ENCODE measurements around the gene RASSF1.
"Not testable (repeated sequence)": the region's sequence is repeated elsewhere in the genome, so short reads cannot be mapped to it uniquely, and the experiment has no call there.

The RASSF1 gene

DNA sequence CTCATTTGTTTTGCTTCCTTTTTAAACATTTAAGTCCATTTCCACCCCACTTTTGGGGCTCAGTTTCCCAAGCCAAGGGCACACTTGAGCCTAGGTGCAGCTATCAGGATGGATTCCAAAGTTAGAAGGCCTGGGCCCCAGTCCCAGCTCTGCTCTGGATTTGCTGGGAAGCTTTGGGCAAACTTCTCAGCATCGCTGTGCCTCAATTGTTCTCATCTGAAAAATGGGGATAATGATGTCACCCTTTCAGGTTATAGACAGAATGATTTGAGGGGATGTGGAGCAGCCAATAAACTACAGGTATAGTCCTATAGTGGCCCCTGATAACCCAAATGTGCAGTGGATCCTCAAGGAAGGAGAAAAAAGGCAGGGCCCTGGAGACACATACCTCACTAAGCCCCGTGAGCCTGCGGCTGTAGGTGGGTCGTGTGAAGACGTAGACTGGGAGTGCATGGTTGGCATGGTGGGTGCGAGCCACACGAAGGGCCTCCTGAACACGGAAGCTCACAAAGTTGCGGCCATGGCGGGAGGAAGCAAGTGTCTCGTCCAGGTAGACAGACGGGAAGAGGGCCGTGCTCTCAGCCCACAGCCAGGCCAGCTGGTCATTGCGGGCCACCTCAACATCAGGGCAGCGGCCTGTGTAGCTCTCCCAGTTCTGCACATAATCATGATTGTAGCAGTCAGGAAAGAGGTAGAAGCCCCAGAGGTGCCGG is 21.3 kb downstream of the RASSF1 start:
- Histone ChIP-seq H3K9ac (ENCODE audit: low read depth, low read length) (no peak overlapping the region), H3K4me3 (ENCODE audit: low read depth, low read length) (no peak overlapping the region), H3K9me3 (ENCODE audit: control insufficient read depth, insufficient read depth, low read length) (no peaks in the 10 kb centered on the region), H3K4me1 (ENCODE audit: control insufficient read depth, insufficient read depth, low read length) (peaks cover 7% of the 10 kb centered on the region), H3K36me3 (ENCODE audit: control insufficient read depth, insufficient read depth, low read length) (peaks cover 35% of the 10 kb centered on the region), H3K27me3 (ENCODE audit: control insufficient read depth, insufficient read depth, low read length) (no peaks in the 10 kb centered on the region)

DNA sequence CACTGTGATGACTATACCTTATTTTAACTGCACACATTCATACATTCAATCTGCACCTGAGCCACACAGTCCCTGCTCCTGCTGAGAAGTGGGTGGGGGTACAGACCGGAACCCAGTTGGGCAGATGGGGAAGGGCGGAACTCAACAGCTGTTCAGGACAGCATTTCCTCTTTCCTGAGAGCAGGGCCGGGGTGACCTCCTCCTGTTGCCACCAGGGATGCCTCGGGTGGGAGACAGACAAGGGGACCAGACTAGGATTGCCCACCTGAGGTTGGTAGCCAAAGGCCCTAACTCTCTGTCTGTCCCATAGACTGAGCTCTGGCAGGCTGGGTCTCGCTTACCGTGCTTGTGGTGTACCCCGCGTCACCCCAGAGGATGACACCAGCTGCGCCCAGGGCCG is 22.0 kb downstream of the RASSF1 start:
- no peak overlapping the region for H3K4me3 ChIP-seq (ENCODE audit: low read depth, low read length)
- H3K27me3 ChIP-seq (ENCODE audit: control insufficient read depth, insufficient read depth, low read length): no peaks in the 10 kb centered on the region
- H3K4me1 ChIP-seq (ENCODE audit: control insufficient read depth, insufficient read depth, low read length): peaks cover 7% of the 10 kb centered on the region
- no peaks in the 10 kb centered on the region for H3K9me3 ChIP-seq (ENCODE audit: control insufficient read depth, insufficient read depth, low read length)
- H3K9ac ChIP-seq (ENCODE audit: low read depth, low read length): no peak overlapping the region
- peaks cover 35% of the 10 kb centered on the region for H3K36me3 ChIP-seq (ENCODE audit: control insufficient read depth, insufficient read depth, low read length)

DNA sequence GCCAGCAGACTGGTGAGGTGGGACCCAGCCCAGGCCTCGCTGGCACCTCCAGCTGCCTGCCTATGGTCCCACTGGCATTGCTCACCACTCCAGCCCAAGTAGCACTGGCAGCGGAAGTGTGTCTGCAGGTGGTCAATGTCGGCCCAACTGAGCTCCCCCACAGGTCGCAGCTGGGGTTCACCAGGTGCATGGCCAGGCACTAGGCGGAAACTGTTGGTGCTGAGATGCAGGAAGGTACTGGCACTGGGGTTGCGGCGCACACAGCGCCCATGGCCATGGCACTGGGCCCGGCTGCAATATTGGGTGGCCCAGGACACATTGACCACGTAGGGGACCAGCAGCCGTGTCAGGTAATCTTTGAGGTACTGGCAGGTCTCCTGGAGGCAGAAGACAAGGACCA is 22.5 kb downstream of the RASSF1 start:
- Histone ChIP-seq H3K4me1 (ENCODE audit: control insufficient read depth, insufficient read depth, low read length) (peaks cover 7% of the 10 kb centered on the region), H3K9ac (ENCODE audit: low read depth, low read length) (no peak overlapping the region), H3K36me3 (ENCODE audit: control insufficient read depth, insufficient read depth, low read length) (peaks cover 35% of the 10 kb centered on the region), H3K27me3 (ENCODE audit: control insufficient read depth, insufficient read depth, low read length) (no peaks in the 10 kb centered on the region), H3K4me3 (ENCODE audit: low read depth, low read length) (no peak overlapping the region), H3K9me3 (ENCODE audit: control insufficient read depth, insufficient read depth, low read length) (no peaks in the 10 kb centered on the region)

DNA sequence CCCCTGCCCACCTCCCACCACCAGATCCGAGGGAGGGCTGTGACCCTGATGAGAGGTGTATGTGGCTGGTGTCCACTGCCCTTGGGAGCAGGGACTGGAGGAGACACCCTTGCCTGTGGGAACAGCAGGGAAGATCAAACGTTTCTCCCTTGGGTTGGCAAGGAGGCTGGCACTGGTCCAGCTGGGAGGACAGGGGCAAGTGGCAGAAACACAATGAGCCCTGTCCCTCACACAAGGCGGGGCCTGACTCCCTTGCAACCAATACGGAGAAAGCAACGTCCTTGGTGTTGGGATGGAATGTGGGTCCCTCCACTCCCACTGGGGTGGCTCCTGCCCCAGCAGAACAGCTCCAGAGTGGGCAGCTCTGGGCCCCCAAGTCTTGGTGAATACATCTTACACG is 23.3 kb downstream of the RASSF1 start:
- Histone ChIP-seq H3K4me1 (ENCODE audit: control insufficient read depth, insufficient read depth, low read length) (peaks cover 3% of the 10 kb centered on the region), H3K9ac (ENCODE audit: low read depth, low read length) (no peak overlapping the region), H3K9me3 (ENCODE audit: control insufficient read depth, insufficient read depth, low read length) (no peaks in the 10 kb centered on the region), H3K36me3 (ENCODE audit: control insufficient read depth, insufficient read depth, low read length) (peaks cover 35% of the 10 kb centered on the region), H3K4me3 (ENCODE audit: low read depth, low read length) (no peak overlapping the region), H3K27me3 (ENCODE audit: control insufficient read depth, insufficient read depth, low read length) (no peaks in the 10 kb centered on the region)

DNA sequence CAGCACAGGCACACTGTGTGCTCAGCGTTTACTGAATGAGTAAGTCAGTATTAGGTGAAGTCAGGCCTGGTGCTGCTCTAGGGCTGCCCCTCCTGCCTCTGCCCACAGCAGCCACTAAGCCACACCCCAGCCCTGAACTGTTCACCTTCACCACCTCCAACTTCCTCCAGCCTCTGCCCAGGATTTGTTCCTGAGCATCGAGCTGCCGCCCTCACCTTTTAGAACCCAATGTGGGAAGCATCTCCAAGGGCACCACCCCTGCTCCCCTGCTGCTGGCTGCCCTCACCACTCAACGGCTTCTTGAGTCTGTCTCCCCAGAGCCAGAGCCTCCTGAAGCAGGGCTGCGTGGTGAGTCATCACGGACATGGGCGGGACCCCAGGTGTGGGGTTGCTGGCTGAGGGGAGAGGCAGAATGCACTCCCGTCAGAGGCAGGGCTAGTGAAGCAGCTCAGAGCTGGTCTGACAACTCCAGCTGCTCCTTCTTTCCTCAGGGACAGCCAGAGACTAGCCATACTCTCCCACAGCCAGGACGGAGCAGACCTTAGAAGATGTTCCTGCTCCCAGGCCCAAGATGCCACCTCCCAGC is 23.9 kb downstream of the RASSF1 start:
- peaks cover 3% of the 10 kb centered on the region for H3K4me1 ChIP-seq (ENCODE audit: control insufficient read depth, insufficient read depth, low read length)
- no peak overlapping the region for H3K4me3 ChIP-seq (ENCODE audit: low read depth, low read length)
- no peak overlapping the region for H3K9ac ChIP-seq (ENCODE audit: low read depth, low read length)

DNA sequence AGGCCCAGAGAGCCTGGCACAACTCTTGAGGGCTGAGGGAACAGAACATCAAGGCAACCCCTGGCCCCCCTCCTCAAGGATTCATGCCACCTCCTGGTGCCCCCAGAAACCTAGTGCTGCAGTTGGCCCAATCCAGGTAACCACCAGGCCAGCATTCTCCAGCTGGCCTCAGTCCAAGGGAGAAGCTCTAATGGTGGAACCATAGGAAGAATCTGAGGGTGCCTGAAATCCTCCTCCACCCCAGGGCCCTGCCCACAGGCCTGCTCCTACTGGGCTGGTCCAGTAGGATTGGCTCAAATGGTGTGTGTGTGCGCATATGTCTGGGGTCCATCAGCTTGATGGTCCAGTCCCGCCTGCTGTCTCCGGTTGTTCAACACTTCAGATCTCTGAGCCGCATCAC is 25.8 kb downstream of the RASSF1 start:
- Histone ChIP-seq H3K36me3 (ENCODE audit: control insufficient read depth, insufficient read depth, low read length) (peaks cover 32% of the 10 kb centered on the region), H3K4me3 (ENCODE audit: low read depth, low read length) (no peak overlapping the region), H3K4me1 (ENCODE audit: control insufficient read depth, insufficient read depth, low read length) (no peaks in the 10 kb centered on the region), H3K27me3 (ENCODE audit: control insufficient read depth, insufficient read depth, low read length) (no peaks in the 10 kb centered on the region), H3K9ac (ENCODE audit: low read depth, low read length) (no peak overlapping the region), H3K9me3 (ENCODE audit: control insufficient read depth, insufficient read depth, low read length) (no peaks in the 10 kb centered on the region)

More for the DNA sequence above, 23.9 kb downstream of the RASSF1 start:
- peaks cover 35% of the 10 kb centered on the region for H3K36me3 ChIP-seq (ENCODE audit: control insufficient read depth, insufficient read depth, low read length)
- no peaks in the 10 kb centered on the region for H3K27me3 ChIP-seq (ENCODE audit: control insufficient read depth, insufficient read depth, low read length)
- H3K9me3 ChIP-seq (ENCODE audit: control insufficient read depth, insufficient read depth, low read length): no peaks in the 10 kb centered on the region

DNA sequence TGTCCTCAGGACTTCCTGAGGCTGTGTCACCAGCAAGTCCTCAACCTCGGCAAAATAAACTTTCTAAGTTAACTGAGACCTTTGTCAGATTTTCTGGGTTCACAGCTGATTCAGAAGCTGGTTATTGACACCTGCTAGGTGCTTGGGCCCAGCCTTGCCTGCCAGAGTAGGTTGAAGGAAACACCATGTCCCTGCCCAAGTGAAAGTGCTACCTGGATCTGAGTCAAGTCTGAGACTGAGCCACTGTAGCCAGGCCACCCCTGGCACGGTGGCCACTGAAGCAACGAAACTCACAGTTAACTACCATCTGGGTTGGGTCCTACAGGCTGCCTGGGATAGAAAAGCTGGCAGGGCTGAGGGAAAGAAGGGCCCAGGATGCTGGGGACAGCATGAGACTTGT is 26.3 kb downstream of the RASSF1 start:
- Histone ChIP-seq H3K36me3 (ENCODE audit: control insufficient read depth, insufficient read depth, low read length) (peaks cover 27% of the 10 kb centered on the region), H3K4me1 (ENCODE audit: control insufficient read depth, insufficient read depth, low read length) (no peaks in the 10 kb centered on the region), H3K9ac (ENCODE audit: low read depth, low read length) (no peak overlapping the region), H3K27me3 (ENCODE audit: control insufficient read depth, insufficient read depth, low read length) (no peaks in the 10 kb centered on the region), H3K4me3 (ENCODE audit: low read depth, low read length) (no peak overlapping the region), H3K9me3 (ENCODE audit: control insufficient read depth, insufficient read depth, low read length) (peaks cover 3% of the 10 kb centered on the region)

DNA sequence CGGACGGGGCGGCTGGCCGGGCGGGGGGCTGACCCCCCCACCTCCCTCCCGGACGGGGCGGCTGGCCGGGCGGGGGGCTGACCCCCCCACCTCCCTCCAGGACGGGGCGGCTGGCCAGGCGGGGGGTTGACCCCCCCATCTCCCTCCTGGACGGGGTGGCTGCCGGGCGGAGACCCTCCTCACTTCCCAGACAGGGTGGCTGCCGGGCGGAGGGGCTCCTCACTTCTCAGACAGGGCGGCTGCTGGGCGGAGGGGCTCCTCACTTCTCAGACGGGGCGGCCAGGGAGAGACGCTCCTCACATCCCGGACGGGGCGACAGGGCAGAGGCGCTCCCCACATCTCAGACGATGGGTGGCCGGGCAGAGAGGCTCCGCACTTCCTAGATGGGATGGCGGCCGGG is 28.6 kb downstream of the RASSF1 start:
- H3K9ac ChIP-seq (ENCODE audit: low read depth, low read length); H3K27me3 ChIP-seq (ENCODE audit: control insufficient read depth, insufficient read depth, low read length); H3K9me3 ChIP-seq (ENCODE audit: control insufficient read depth, insufficient read depth, low read length); H3K4me1 ChIP-seq (ENCODE audit: control insufficient read depth, insufficient read depth, low read length); H3K36me3 ChIP-seq (ENCODE audit: control insufficient read depth, insufficient read depth, low read length); H3K4me3 ChIP-seq (ENCODE audit: low read depth, low read length): not testable (repeated sequence)

DNA sequence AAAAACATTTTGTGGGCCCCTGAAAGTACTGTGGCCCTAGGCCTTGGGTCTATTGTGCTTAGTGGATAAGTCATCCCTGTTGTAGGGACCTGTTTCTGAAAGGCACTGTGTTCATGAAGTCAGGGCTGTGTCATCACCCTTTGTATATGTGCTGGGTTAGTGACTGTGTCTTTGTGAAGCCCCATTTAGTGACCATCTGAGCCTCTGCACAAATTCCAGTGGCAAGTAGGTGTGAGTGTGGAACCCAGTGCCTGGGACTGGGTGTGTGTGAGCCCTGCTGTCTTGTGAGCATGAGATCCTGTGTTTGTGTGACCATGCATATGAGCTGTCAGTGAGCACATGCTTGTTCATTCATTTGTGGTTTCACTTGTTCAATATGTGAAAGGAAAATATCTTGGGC is 36.0 kb downstream of the RASSF1 start:
- H3K9ac ChIP-seq (ENCODE audit: low read depth, low read length): no peak overlapping the region
- no peaks in the 10 kb centered on the region for H3K27me3 ChIP-seq (ENCODE audit: control insufficient read depth, insufficient read depth, low read length)
- H3K9me3 ChIP-seq (ENCODE audit: control insufficient read depth, insufficient read depth, low read length): peaks cover under 1% of the 10 kb centered on the region
- no peaks in the 10 kb centered on the region for H3K36me3 ChIP-seq (ENCODE audit: control insufficient read depth, insufficient read depth, low read length)
- peaks cover 3% of the 10 kb centered on the region for H3K4me1 ChIP-seq (ENCODE audit: control insufficient read depth, insufficient read depth, low read length)
- H3K4me3 ChIP-seq (ENCODE audit: low read depth, low read length): no peak overlapping the region

DNA sequence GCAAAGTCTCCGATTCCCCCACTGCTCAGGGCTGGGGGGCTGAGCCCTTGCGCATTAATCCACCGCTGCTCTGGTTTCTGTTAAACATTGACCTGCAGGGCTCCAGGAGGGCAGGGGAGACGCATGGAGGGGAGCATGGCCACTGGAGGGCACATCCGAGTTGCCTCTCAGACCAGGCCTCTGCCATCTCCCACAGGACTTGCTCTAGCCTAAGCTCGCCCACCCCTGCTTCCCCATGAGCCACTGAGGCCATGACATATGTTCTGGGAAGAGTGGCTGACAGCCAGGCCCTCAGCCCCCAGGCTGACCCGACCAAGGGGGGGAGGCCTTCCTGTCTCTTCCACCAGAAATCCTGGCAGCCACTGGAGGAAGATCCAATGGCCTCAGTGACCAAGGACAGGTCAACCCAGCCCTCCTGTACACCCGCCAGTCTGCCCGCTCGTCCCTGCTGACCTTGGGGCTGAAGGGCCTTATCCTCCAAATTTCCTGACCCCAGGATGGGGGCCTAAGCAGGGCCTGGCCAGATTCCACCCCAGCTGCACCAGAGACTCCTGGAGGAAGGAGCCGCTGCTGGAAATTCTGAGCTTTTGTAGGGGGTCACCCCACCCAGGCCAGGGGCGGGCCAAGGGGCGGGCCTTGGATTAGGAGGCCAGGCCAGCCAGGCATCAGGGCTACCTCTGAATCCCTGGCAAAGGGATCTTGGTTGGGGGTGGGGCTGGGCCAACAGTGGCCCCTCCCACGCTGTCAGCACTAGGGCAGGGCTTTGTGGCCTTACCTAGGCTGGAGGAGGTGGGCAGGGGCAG is 37.4 kb downstream of the RASSF1 start, which contains the start of gene HYAL1:
Gene HYAL1, minus strand, starts transcription at position 562 of the 803 bp plus-strand sequence. CDS start 618 bp downstream, outside the sequence.
- no peaks in the 10 kb centered on the region for H3K9me3 ChIP-seq (ENCODE audit: control insufficient read depth, insufficient read depth, low read length)
- H3K4me1 ChIP-seq (ENCODE audit: control insufficient read depth, insufficient read depth, low read length): peaks cover 3% of the 10 kb centered on the region
- H3K27me3 ChIP-seq (ENCODE audit: control insufficient read depth, insufficient read depth, low read length): no peaks in the 10 kb centered on the region
- H3K9ac ChIP-seq (ENCODE audit: low read depth, low read length): peak within 1 kb of the TSS; percentile 47
- no peaks in the 10 kb centered on the region for H3K36me3 ChIP-seq (ENCODE audit: control insufficient read depth, insufficient read depth, low read length)
- no peak within 1 kb of the TSS for H3K4me3 ChIP-seq (ENCODE audit: low read depth, low read length)

DNA sequence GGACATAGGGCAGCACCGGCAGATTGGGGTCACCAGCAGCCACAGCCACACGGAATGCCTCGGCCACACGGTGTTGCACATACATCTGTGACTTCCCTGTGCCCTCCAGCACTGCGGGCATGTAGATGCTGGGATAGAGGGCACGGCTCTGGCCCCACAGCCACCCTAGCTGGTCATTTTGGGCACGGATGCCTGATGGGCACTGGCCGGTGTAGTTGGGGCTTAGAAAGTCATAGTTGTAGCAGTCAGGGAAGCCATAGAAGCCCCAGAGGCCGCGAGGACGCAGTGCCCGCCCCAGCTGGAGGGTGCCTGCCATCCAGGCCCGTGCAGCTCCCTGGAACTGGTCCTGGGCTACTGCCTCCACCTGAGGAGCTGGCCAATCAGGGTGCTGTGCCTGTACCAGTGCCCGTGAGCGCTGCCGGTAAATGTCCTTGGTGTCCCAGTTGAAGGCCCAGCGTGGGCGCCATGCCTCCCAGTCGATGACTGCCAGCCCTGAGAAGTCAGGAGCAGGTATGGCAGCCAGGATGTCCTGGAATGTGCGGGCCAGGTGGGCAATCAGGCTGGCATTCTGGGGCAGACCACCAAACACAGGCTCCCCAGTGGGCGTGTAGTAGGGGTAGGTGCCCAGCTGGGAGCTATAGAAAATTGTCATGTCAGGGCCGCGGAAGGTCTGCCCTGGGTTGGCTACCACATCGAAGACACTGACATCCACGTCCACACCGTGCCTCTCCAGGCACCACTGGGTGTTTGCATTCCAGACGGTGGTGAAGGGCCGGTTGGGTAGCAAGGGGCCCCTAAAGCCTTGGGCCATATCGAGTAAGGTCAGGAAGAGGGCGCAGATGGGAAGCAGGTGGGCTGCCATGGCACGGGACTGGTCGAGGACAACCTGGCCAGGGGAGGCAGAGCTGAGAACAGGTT is 38.3 kb downstream of the RASSF1 start:
- H3K9me3 ChIP-seq (ENCODE audit: control insufficient read depth, insufficient read depth, low read length): no peaks in the 10 kb centered on the region
- H3K27me3 ChIP-seq (ENCODE audit: control insufficient read depth, insufficient read depth, low read length): no peaks in the 10 kb centered on the region
- H3K36me3 ChIP-seq (ENCODE audit: control insufficient read depth, insufficient read depth, low read length): no peaks in the 10 kb centered on the region
- no peak overlapping the region for H3K9ac ChIP-seq (ENCODE audit: low read depth, low read length)
- peaks cover 3% of the 10 kb centered on the region for H3K4me1 ChIP-seq (ENCODE audit: control insufficient read depth, insufficient read depth, low read length)
- H3K4me3 ChIP-seq (ENCODE audit: low read depth, low read length): no peak overlapping the region
